HepG2 (cell line): Measurements from ENCODE around the gene DNAJA3. TPM values are rescaled to one million over a fixed set of nuclear protein-coding genes. Genes with fewer than 3 reads are reported as not detected.
A peak's percentile ranks its signal among the peaks of the same experiment; 100 is the strongest.

Experiments
- ATAC-seq: fragments of 200-7000 bp; cut with Tn5 transposase; 3 replicates; pipeline ENCODE4 v1.9.1; 2020; ENCODE audit warnings: mild to moderate bottlenecking, moderate library complexity
- BruUV-seq: library from RNA; stranded (reverse); fragments of 400-500 nt; replicated peaks from 2 replicates; lab custom pipeline; 2021; lab: Mats Ljungman, UMichigan
- CTCF ChIA-PET: fragments of 300-600 bp; formaldehyde crosslinking; extraction: SDS; loops from one replicate; lab custom pipeline; 2021; ENCODE audit warnings: low total read pairs, inconsistent platforms, low intra/inter-chr PET ratio; lab: Yijun Ruan, JAX
- POLR2A ChIA-PET: fragments of 350-600 bp; sonication (Branson Sonifier 250); formaldehyde crosslinking; loops from one replicate; lab custom pipeline; 2020; ENCODE audit warnings: antibody characterized with exemption, inconsistent platforms; lab: Yijun Ruan, JAX
- DNase-seq: peaks from one replicate; pipeline ENCODE4 v3.0.0-alpha.2; 2015; ENCODE audit warnings: low spot score
- FAIRE-seq: peaks from 3 replicates; lab custom pipeline; 2011; peaks lifted over from hg19 to GRCh38; lab: Jason Lieb, UNC
- H2AFZ ChIP-seq: one replicate; pipeline ENCODE4 v1.6.1; 2011; ENCODE audit warnings: low read length, inconsistent platforms
- H3K27ac ChIP-seq: fragments of 300-600 bp; 3 replicates; pipeline ENCODE4 v1.8.0; 2011; ENCODE audit warnings: mixed run types, mild to moderate bottlenecking, mixed read lengths, low read length, inconsistent platforms; ENCODE audit not compliant: insufficient read depth; ENCODE audit errors: extremely low read length
- H3K27me3 ChIP-seq, 2 experiments: fragments of 200-600 bp in 1 of 2; 2 replicates in 1 of 2; 3 replicates in 1 of 2; pipeline versions ENCODE4 v1.6.0 to v1.8.0; 2011; ENCODE audit warnings: low read length in 2 of 2, mild to moderate bottlenecking in 2 of 2, moderate library complexity in 2 of 2, inconsistent platforms in 1 of 2; ENCODE audit not compliant: insufficient read depth in 2 of 2, control insufficient read depth in 1 of 2
- H3K36me3 ChIP-seq, 2 experiments: fragments of 200-600 bp in 1 of 2; replicated peaks in 1 of 2; 2 replicates in 1 of 2; 3 replicates in 1 of 2; pipeline versions ENCODE4 v1.5.1 to v1.8.0; 2011; ENCODE audit warnings: low read length in 2 of 2, inconsistent platforms in 1 of 2; ENCODE audit not compliant: insufficient read depth in 2 of 2, control insufficient read depth in 1 of 2
- H3K4me1 ChIP-seq: 2 replicates; pipeline ENCODE4 v1.5.1; 2012; ENCODE audit warnings: low read length, inconsistent platforms; ENCODE audit not compliant: insufficient read depth
- H3K4me2 ChIP-seq: 2 replicates; pipeline ENCODE4 v1.6.0; 2011; ENCODE audit warnings: low read depth, low read length, inconsistent platforms
- H3K4me3 ChIP-seq, 3 experiments: fragments of 200-600 bp in 1 of 3; sonication (generic), shearing (Covaris generic) in 1 of 3; replicated peaks in 1 of 3; 2 replicates each; pipeline ENCODE4 v1.5.1; 2011 to 2016; ENCODE audit warnings: low read length in 3 of 3, inconsistent platforms in 2 of 3, low read depth in 2 of 3, mild to moderate bottlenecking in 2 of 3, control low read depth in 1 of 3, mixed read lengths in 1 of 3; ENCODE audit not compliant: insufficient read depth in 1 of 3
- H3K79me2 ChIP-seq: one replicate; pipeline ENCODE4 v1.6.1; 2011; ENCODE audit warnings: low read length, inconsistent platforms; ENCODE audit not compliant: insufficient read depth
- H3K9ac ChIP-seq: 2 replicates; pipeline ENCODE4 v1.6.0; 2011; ENCODE audit warnings: mild to moderate bottlenecking, low read depth, low read length, inconsistent platforms; ENCODE audit not compliant: insufficient read depth
- H3K9me3 ChIP-seq: 2 replicates; pipeline ENCODE4 v1.5.1; 2012; ENCODE audit warnings: mild to moderate bottlenecking, low read length
- H4K20me1 ChIP-seq: 2 replicates; pipeline ENCODE4 v1.6.0; 2011; ENCODE audit warnings: inconsistent platforms, mild to moderate bottlenecking, low read length, moderate library complexity; ENCODE audit not compliant: insufficient read depth
- AGO1 ChIP-seq: fragments of 200-400 bp; formaldehyde crosslinking; IDR thresholded peaks from 2 replicates; pipeline ENCODE4 v1.6.1; 2017; ENCODE audit warnings: mild to moderate bottlenecking, low read depth, low read length, moderate library complexity; ENCODE audit not compliant: poor library complexity, severe bottlenecking
- AGO2 ChIP-seq: fragments of 200-400 bp; formaldehyde crosslinking; optimal IDR thresholded peaks from 2 replicates; pipeline ENCODE3; 2017; ENCODE audit warnings: mild to moderate bottlenecking, low read depth, low read length, moderate library complexity
- FOXC1 ChIP-seq: sonication (generic); formaldehyde crosslinking; IDR thresholded peaks from 2 replicates; pipeline ENCODE4 v1.8.0; 2022; ENCODE audit warnings: mild to moderate bottlenecking, missing genetic modification reagents, borderline replicate concordance
- HNRNPH1 ChIP-seq: fragments of 200-400 bp; formaldehyde crosslinking; optimal IDR thresholded peaks from 2 replicates; pipeline ENCODE3; 2017; ENCODE audit warnings: mild to moderate bottlenecking, low read depth, low read length
- KDM3A ChIP-seq: IDR thresholded peaks from 2 replicates; pipeline ENCODE4 v1.6.1; 2018; ENCODE audit warnings: low read depth, missing compliant biosample characterization
- NCOA2 ChIP-seq: sonication (generic); formaldehyde crosslinking; IDR thresholded peaks from 2 replicates; pipeline ENCODE4 v1.8.0; 2022; ENCODE audit warnings: inconsistent platforms
- POLR2A ChIP-seq, 2 experiments: IDR thresholded peaks; 2 replicates each; pipeline ENCODE4 v1.6.1; 2011; ENCODE audit warnings: low read depth in 2 of 2, low read length in 2 of 2, mild to moderate bottlenecking in 1 of 2, moderate library complexity in 1 of 2; ENCODE audit not compliant: insufficient read depth in 1 of 2
- POLR2G ChIP-seq: fragments of 200-400 bp; formaldehyde crosslinking; IDR thresholded peaks from 2 replicates; pipeline ENCODE4 v1.6.1; 2018; ENCODE audit warnings: mild to moderate bottlenecking, low read depth, low read length, moderate library complexity
- RBM22 ChIP-seq: fragments of 200-400 bp; formaldehyde crosslinking; optimal IDR thresholded peaks from 2 replicates; pipeline ENCODE3; 2017; ENCODE audit warnings: mild to moderate bottlenecking, low read length, moderate library complexity
- SETDB1 ChIP-seq: sonication (generic); formaldehyde crosslinking; IDR thresholded peaks from 2 replicates; pipeline ENCODE4 v1.5.1; 2020; ENCODE audit warnings: missing genetic modification reagents, mild to moderate bottlenecking, borderline replicate concordance
- SRSF1 ChIP-seq: fragments of 200-400 bp; formaldehyde crosslinking; optimal IDR thresholded peaks from 2 replicates; pipeline ENCODE3; 2017; ENCODE audit warnings: mild to moderate bottlenecking, low read depth, low read length, moderate library complexity
- ZBTB7A ChIP-seq: sonication (generic); formaldehyde crosslinking; IDR thresholded peaks from 2 replicates; pipeline ENCODE4 v1.8.0; 2022; ENCODE audit warnings: mild to moderate bottlenecking, missing genetic modification reagents
- ZC3H13 ChIP-seq: sonication (generic); formaldehyde crosslinking; IDR thresholded peaks from 2 replicates; pipeline ENCODE4 v1.8.1; 2023; ENCODE audit warnings: mild to moderate bottlenecking, missing genetic modification reagents, moderate library complexity
- ZNF790 ChIP-seq: sonication (generic); formaldehyde crosslinking; IDR thresholded peaks from 2 replicates; pipeline ENCODE4 v1.8.0; 2022; ENCODE audit warnings: missing genetic modification reagents, mild to moderate bottlenecking, borderline replicate concordance
- WGBS: methylation state at CpG from one replicate; pipeline ENCODE4 v1.1.6; 2017; ENCODE audit warnings: low lambda C conversion rate; 5-methylcytosine and 5-hydroxymethylcytosine counted together
- in situ Hi-C: cut with HindIII; loops from 2 replicates; pipeline ENCODE4 v1.10.0; 2017; ENCODE audit warnings: low pct_unique_long_range_greater_than_20kb; ENCODE audit not compliant: extremely low pct_ligation_motif_present
- intact Hi-C: fragments of 100-400 bp; cut with micrococcal nuclease; formaldehyde crosslinking; loops from one replicate; pipeline ENCODE4 v1.10.0; 2022; ENCODE audit not compliant: unreplicated experiment
- polyA plus RNA-seq, 8 experiments: library from polyadenylated mRNA; depleted of rRNA in 3 of 8; stranded (reverse) in 7 of 8; unstranded in 1 of 8; fragments of >200 nt; fragmentation: Illumina TruSeq in 4 of 8; extraction: Trizol in 4 of 8; gene quantifications; 2 replicates each; pipeline versions ENCODE4 v1.2.1 to v1.2.3, GENCODE V29; 2011 to 2016; ENCODE audit warnings: low read depth in 4 of 8, missing spikeins in 1 of 8, mixed read lengths in 1 of 8; ENCODE audit not compliant: insufficient read depth in 1 of 8
- total RNA-seq, 5 experiments: library from RNA; depleted of rRNA; stranded (reverse); fragments of >200 nt; fragmentation: Illumina TruSeq; extraction: Trizol; gene quantifications; 2 replicates each; pipeline ENCODE4 v1.2.3, GENCODE V29; 2016; ENCODE audit warnings: low read depth in 1 of 5
- TF ChIP-seq, protein P1 (sequence below): sonication (generic); formaldehyde crosslinking; IDR thresholded peaks from 2 replicates; pipeline ENCODE4 v1.5.1; 2020; ENCODE audit warnings: mild to moderate bottlenecking, missing genetic modification reagents, moderate library complexity
- TF ChIP-seq, protein P2 (sequence below): sonication (generic); formaldehyde crosslinking; IDR thresholded peaks from 2 replicates; pipeline ENCODE4 v1.5.0; 2020; ENCODE audit warnings: mild to moderate bottlenecking, missing genetic modification reagents, borderline replicate concordance

DNAJA3 gene
- total and polyA plus RNA-seq, 2 of the 13 experiments (the other 11 are each of a cell fraction or from before 2014, with no cell fraction given) = 77.0 to 83.3 TPM

- Histone ChIP-seq H2AFZ (no peak overlapping the region), H3K27ac (no peak overlapping the region), H3K27me3 (no peaks in the 10 kb centered on the region), H3K79me2 (peaks cover 3% of the 10 kb centered on the region), H3K4me3 (no peak overlapping the region), H3K4me1 (peaks cover 20% of the 10 kb centered on the region)
- POLR2A ChIA-PET = interaction anchor here (1.7 kb wide), 1 partner anchor 12 kb away, joined by 6 read pairs; no protein-coding TSS in a partner anchor
- 92% methylated on average over 8 of the region's 20 CpGs for WGBS
- intact Hi-C loops = no loop called here
- BruUV-seq = no TSS peak
- TF ChIP-seq, protein P1, sequence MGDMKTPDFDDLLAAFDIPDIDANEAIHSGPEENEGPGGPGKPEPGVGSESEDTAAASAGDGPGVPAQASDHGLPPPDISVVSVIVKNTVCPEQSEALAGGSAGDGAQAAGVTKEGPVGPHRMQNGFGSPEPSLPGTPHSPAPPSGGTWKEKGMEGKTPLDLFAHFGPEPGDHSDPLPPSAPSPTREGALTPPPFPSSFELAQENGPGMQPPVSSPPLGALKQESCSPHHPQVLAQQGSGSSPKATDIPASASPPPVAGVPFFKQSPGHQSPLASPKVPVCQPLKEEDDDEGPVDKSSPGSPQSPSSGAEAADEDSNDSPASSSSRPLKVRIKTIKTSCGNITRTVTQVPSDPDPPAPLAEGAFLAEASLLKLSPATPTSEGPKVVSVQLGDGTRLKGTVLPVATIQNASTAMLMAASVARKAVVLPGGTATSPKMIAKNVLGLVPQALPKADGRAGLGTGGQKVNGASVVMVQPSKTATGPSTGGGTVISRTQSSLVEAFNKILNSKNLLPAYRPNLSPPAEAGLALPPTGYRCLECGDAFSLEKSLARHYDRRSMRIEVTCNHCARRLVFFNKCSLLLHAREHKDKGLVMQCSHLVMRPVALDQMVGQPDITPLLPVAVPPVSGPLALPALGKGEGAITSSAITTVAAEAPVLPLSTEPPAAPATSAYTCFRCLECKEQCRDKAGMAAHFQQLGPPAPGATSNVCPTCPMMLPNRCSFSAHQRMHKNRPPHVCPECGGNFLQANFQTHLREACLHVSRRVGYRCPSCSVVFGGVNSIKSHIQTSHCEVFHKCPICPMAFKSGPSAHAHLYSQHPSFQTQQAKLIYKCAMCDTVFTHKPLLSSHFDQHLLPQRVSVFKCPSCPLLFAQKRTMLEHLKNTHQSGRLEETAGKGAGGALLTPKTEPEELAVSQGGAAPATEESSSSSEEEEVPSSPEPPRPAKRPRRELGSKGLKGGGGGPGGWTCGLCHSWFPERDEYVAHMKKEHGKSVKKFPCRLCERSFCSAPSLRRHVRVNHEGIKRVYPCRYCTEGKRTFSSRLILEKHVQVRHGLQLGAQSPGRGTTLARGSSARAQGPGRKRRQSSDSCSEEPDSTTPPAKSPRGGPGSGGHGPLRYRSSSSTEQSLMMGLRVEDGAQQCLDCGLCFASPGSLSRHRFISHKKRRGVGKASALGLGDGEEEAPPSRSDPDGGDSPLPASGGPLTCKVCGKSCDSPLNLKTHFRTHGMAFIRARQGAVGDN = 0 out of 2 replicates have a peak, but pooled peaks have one; percentile 18
- TF ChIP-seq FOXC1 (no peak), SETDB1 (CRISPR knock-in tag) (no peak), KDM3A (CRISPR knock-in tag) (no peak), AGO1 (peak; percentile 90), ZBTB7A (CRISPR knock-in tag) (no peak), ZNF790 (no peak), SRSF1 (peak; percentile 39), RBM22 (peak; percentile 59), POLR2A (IDR thresholded peaks at IDR 0.05; ENCODE audit: insufficient read depth in 1 of 2, low read depth in 2 of 2, low read length in 2 of 2) (peak; percentile 28 to 37; a peak in 1 of 4 replicates), HNRNPH1 (peak; percentile 65), ZC3H13 (peak; percentile 60; the same call in 1 of the 2 replicates), NCOA2 (CRISPR knock-in tag) (no peak), AGO2 (peak; percentile 63), POLR2G (peak; percentile 37)
- TF ChIP-seq, protein P2, sequence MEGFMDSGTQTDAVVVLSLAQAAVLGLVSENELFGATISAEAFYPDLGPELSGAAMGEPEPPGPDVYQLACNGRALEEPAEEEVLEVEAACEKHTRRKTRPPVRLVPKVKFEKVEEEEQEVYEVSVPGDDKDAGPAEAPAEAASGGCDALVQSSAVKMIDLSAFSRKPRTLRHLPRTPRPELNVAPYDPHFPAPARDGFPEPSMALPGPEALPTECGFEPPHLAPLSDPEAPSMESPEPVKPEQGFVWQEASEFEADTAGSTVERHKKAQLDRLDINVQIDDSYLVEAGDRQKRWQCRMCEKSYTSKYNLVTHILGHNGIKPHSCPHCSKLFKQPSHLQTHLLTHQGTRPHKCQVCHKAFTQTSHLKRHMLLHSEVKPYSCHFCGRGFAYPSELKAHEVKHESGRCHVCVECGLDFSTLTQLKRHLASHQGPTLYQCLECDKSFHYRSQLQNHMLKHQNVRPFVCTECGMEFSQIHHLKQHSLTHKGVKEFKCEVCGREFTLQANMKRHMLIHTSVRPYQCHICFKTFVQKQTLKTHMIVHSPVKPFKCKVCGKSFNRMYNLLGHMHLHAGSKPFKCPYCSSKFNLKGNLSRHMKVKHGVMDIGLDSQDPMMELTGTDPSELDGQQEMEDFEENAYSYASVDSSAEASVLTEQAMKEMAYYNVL = no peak
- TF ChIP-seq, all 625 proteins: peak for 9
- in situ Hi-C loops = loop anchor here (5.0 kb wide), 1 partner anchor 33 kb away; the partner anchor contains the start of gene PAM16
- ATAC-seq (peak; percentile 1; the same call in 2 of the 3 replicates), FAIRE-seq (no peak), DNase-seq (no peak)
- CTCF ChIA-PET = no interaction called here
- Histone ChIP-seq H3K36me3 (peaks cover 4 to 15% of the 10 kb centered on the region in 2 experiments), H3K4me2 (no peak overlapping the region), H3K9ac (no peak overlapping the region), H3K9me3 (no peaks in the 10 kb centered on the region), H4K20me1 (peaks cover 17% of the 10 kb centered on the region)
Measured at GRCh38 chr16:4385066-4385788, 40.4 kb upstream of the DNAJA3 start.
